PC-3 (cell line): ENCODE results near the gene CHML. TPM values are rescaled to one million over a fixed set of nuclear protein-coding genes. Genes with fewer than 3 reads are reported as not detected.
"Not testable (repeated sequence)": the region's sequence is repeated elsewhere in the genome, so short reads cannot be mapped to it uniquely, and the experiment has no call there.

Experiments used
- ATAC-seq: fragments of 200-7000 bp; cut with Tn5 transposase; 2 replicates; pipeline ENCODE4 v1.9.1; 2020; ENCODE audit warnings: mild to moderate bottlenecking, moderate library complexity
- BruUV-seq: library from RNA; stranded (reverse); fragments of 400-500 nt; replicated peaks from 2 replicates; lab custom pipeline; 2021; lab: Mats Ljungman, UMichigan
- CTCF ChIA-PET: fragments of 300-600 bp; sonication (Branson Sonifier 250); formaldehyde crosslinking; loops from one replicate; lab custom pipeline; 2022; ENCODE audit warnings: antibody characterized with exemption; lab: Charles Lee
- POLR2A ChIA-PET: fragments of 300-600 bp; sonication (Branson Sonifier 250); formaldehyde crosslinking; loops from one replicate; lab custom pipeline; 2022; ENCODE audit warnings: antibody characterized with exemption; ENCODE audit not compliant: unreplicated experiment; lab: Charles Lee
- DNase-seq: peaks from one replicate; pipeline ENCODE4 v3.0.0-alpha.2; 2015
- H2AFZ ChIP-seq: fragments of 300-600 bp; sonication (generic); 2 replicates; pipeline ENCODE4 v1.6.0; 2016; ENCODE audit warnings: antibody characterized with exemption, low read length
- H3F3A ChIP-seq: fragments of 300-600 bp; sonication (generic); one replicate; pipeline ENCODE4 v1.6.0; 2017; ENCODE audit warnings: antibody characterized with exemption, low read length, control low read depth, mild to moderate bottlenecking; ENCODE audit not compliant: unreplicated experiment
- H3K27ac ChIP-seq: fragments of 300-600 bp; sonication (generic); 2 replicates; pipeline ENCODE4 v1.5.1; 2016; ENCODE audit warnings: mild to moderate bottlenecking, low read length
- H3K27me3 ChIP-seq: fragments of 300-600 bp; sonication (generic); 2 replicates; pipeline ENCODE4 v1.6.1; 2016; ENCODE audit warnings: low read length, mixed read lengths
- H3K36me3 ChIP-seq: fragments of 300-600 bp; sonication (generic); 2 replicates; pipeline ENCODE4 v1.6.1; 2016; ENCODE audit warnings: low read depth, mixed run types, low read length, mixed read lengths
- H3K4me1 ChIP-seq: fragments of 300-600 bp; sonication (generic); 2 replicates; pipeline ENCODE4 v1.5.1; 2016; ENCODE audit warnings: low read length; ENCODE audit not compliant: insufficient read depth
- H3K4me2 ChIP-seq: fragments of 300-600 bp; sonication (generic); 2 replicates; pipeline ENCODE4 v1.6.0; 2016; ENCODE audit warnings: low read length
- H3K4me3 ChIP-seq: fragments of 300-600 bp; sonication (generic); 2 replicates; pipeline ENCODE4 v1.5.1; 2016; ENCODE audit warnings: mild to moderate bottlenecking, low read length, mixed read lengths
- H3K79me2 ChIP-seq: fragments of 300-600 bp; sonication (generic); 2 replicates; pipeline ENCODE4 v1.6.1; 2017; ENCODE audit warnings: low read length, mixed read lengths
- H3K9ac ChIP-seq: fragments of 300-600 bp; sonication (generic); 2 replicates; pipeline ENCODE4 v1.6.0; 2016; ENCODE audit warnings: mild to moderate bottlenecking, low read length
- H3K9me2 ChIP-seq: fragments of 300-600 bp; sonication (generic); replicated peaks from 2 replicates; pipeline ENCODE4 v1.6.1; 2016; ENCODE audit warnings: mixed run types, low read length, mixed read lengths
- H3K9me3 ChIP-seq: fragments of 300-600 bp; sonication (generic); 2 replicates; pipeline ENCODE4 v1.6.1; 2016; ENCODE audit warnings: low read length, mixed read lengths
- H4K20me1 ChIP-seq: fragments of 300-600 bp; sonication (generic); 2 replicates; pipeline ENCODE4 v1.6.1; 2016; ENCODE audit warnings: low read length, mixed read lengths
- EZH2 ChIP-seq: fragments of 300-600 bp; sonication (generic); IDR thresholded peaks from one replicate; pipeline ENCODE4 v1.6.1; 2017; ENCODE audit warnings: antibody characterized with exemption, mild to moderate bottlenecking, low read length; ENCODE audit not compliant: unreplicated experiment
- EZH2phosphoT487 ChIP-seq: fragments of 300-600 bp; sonication (generic); IDR thresholded peaks from 2 replicates; pipeline ENCODE4 v1.6.1; 2018; ENCODE audit warnings: mild to moderate bottlenecking, antibody characterized with exemption, low read length, borderline replicate concordance
- intact Hi-C: fragments of 100-400 bp; cut with micrococcal nuclease; formaldehyde crosslinking; loops from 2 replicates; pipeline ENCODE4 v1.9.0; 2023
- total RNA-seq: library from RNA; depleted of rRNA; stranded (reverse); fragments of >200 nt; gene quantifications from 2 replicates; pipeline ENCODE4 v1.2.3, GENCODE V29; 2014
- TF ChIP-seq, protein P1 (sequence below): fragments of 300-600 bp; sonication (generic); conservative IDR thresholded peaks from 2 replicates; pipeline ENCODE4 v1.5.1; 2017; ENCODE audit warnings: antibody characterized with exemption, low read depth, mild to moderate bottlenecking, low read length

The CHML gene
- total RNA-seq, 1 experiment from 2014 or later: 68.6 TPM

DNA sequence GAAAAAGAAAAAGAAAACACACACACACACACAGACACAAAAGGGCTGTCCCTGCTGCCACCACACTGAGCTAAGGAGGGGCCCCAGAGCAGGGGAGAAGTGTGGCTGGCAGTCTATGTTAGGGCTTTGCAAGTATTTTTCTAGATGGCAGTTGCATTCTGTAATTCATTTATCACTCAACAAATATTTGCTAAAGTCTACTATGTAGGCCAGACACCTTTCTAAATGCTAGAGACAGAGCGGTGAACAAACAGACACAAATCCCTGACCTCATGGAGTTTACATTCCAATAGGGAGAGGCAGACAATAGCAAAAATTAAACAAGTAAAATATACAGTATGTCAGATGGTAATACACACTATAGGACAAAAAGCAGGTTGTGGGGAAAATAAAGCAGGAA lies 32.1 kb upstream of the CHML start:
- Histone ChIP-seq H4K20me1 (no peaks in the 10 kb centered on the region), H3K9me3 (no peaks in the 10 kb centered on the region), H3K4me3 (no peak overlapping the region), H3K27me3 (no peaks in the 10 kb centered on the region), H3K4me1 (0 out of 2 replicates have a peak, but pooled peaks cover 6% of the 10 kb centered on the region), H3K79me2 (no peaks in the 10 kb centered on the region), H3F3A (no peaks in the 10 kb centered on the region), H3K4me2 (no peak overlapping the region), H2AFZ (no peak overlapping the region), H3K36me3 (no peaks in the 10 kb centered on the region), H3K9ac (no peak overlapping the region), H3K9me2 (no peaks in the 10 kb centered on the region), H3K27ac (no peak overlapping the region)
- no TSS peak for BruUV-seq
- ChIA-PET POLR2A (no interaction called here), CTCF (no interaction called here)
- DNase-seq (peak; percentile 34), ATAC-seq (peak; percentile 38)
- no peak for TF ChIP-seq EZH2phosphoT487
- TF ChIP-seq, protein P1, sequence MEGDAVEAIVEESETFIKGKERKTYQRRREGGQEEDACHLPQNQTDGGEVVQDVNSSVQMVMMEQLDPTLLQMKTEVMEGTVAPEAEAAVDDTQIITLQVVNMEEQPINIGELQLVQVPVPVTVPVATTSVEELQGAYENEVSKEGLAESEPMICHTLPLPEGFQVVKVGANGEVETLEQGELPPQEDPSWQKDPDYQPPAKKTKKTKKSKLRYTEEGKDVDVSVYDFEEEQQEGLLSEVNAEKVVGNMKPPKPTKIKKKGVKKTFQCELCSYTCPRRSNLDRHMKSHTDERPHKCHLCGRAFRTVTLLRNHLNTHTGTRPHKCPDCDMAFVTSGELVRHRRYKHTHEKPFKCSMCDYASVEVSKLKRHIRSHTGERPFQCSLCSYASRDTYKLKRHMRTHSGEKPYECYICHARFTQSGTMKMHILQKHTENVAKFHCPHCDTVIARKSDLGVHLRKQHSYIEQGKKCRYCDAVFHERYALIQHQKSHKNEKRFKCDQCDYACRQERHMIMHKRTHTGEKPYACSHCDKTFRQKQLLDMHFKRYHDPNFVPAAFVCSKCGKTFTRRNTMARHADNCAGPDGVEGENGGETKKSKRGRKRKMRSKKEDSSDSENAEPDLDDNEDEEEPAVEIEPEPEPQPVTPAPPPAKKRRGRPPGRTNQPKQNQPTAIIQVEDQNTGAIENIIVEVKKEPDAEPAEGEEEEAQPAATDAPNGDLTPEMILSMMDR: no peak
- intact Hi-C loops: no loop called here

DNA sequence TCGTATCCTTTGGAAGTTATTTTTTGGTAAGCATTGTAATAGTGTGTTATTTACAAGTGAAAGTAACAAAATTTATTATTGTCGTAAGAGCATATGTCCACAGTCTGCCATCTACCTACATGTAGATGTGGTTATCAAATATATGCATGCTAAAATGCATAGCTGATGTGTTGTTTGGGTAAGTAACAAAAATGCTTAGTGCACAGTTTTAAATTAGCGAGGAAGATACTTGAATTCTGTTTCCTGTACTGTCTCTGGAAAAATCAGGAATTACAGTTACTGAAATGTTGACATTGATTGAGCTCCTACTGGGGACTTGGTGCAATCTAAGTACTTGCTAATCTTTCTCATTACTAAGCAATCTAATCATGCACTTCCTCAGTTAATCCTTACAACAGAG lies 26.2 kb upstream of the CHML start:
- Histone ChIP-seq H3K4me2 (no peak overlapping the region), H3K36me3 (no peaks in the 10 kb centered on the region), H3K79me2 (no peaks in the 10 kb centered on the region), H4K20me1 (no peaks in the 10 kb centered on the region), H3K9me3 (no peaks in the 10 kb centered on the region), H3K4me3 (no peak overlapping the region), H3F3A (no peaks in the 10 kb centered on the region), H2AFZ (no peak overlapping the region), H3K27ac (no peak overlapping the region), H3K27me3 (no peaks in the 10 kb centered on the region), H3K4me1 (0 out of 2 replicates have a peak, but pooled peaks cover 6% of the 10 kb centered on the region), H3K9me2 (no peaks in the 10 kb centered on the region), H3K9ac (no peak overlapping the region)
- ChIA-PET CTCF (no interaction called here), POLR2A (no interaction called here)
- no peak for ATAC-seq
- BruUV-seq: no TSS peak
- DNase-seq: no peak
- intact Hi-C loops: no loop called here
- TF ChIP-seq EZH2 (no peak), EZH2phosphoT487 (no peak)
- TF ChIP-seq, protein P1: no peak

DNA sequence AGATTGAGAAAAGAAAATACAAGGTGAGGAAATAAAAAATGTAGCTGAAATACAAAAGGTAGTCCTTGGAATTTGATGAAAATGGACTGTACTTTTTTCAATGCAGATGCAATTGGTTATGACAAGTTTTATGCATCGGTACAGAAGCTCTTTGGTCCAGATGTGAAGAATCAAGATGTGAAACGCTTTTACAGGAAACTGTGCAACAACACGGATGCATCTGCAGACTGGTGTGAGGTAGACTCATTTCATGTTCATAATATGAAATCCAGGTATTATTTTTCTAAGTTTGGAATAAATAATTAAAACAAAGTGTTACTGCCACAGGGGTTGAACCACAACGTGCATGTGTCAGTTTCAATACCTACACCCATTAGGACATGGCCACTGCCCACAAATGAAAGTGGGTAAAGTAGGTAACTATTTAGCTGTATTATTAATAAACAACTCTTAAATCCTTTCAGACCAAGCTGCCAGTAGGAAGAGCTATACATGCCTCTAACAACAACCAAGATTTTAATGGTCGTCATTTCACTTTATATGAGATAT lies 20.3 kb upstream of the CHML start:
- TF ChIP-seq EZH2: no peak
- TF ChIP-seq, protein P1: no peak
- TF ChIP-seq EZH2phosphoT487: no peak
- Histone ChIP-seq H3K9ac (no peak overlapping the region), H3K9me2 (no peaks in the 10 kb centered on the region), H3F3A (no peaks in the 10 kb centered on the region), H3K4me2 (no peak overlapping the region), H2AFZ (no peak overlapping the region), H3K79me2 (no peaks in the 10 kb centered on the region), H3K27ac (no peak overlapping the region), H3K4me3 (no peak overlapping the region), H3K27me3 (no peaks in the 10 kb centered on the region), H4K20me1 (no peaks in the 10 kb centered on the region), H3K4me1 (peaks cover 18% of the 10 kb centered on the region), H3K9me3 (no peaks in the 10 kb centered on the region), H3K36me3 (no peaks in the 10 kb centered on the region)
- DNase-seq: no peak
- no TSS peak for BruUV-seq
- POLR2A ChIA-PET: no interaction called here
- CTCF ChIA-PET: no interaction called here
- ATAC-seq: no peak
- intact Hi-C loops: no loop called here

DNA sequence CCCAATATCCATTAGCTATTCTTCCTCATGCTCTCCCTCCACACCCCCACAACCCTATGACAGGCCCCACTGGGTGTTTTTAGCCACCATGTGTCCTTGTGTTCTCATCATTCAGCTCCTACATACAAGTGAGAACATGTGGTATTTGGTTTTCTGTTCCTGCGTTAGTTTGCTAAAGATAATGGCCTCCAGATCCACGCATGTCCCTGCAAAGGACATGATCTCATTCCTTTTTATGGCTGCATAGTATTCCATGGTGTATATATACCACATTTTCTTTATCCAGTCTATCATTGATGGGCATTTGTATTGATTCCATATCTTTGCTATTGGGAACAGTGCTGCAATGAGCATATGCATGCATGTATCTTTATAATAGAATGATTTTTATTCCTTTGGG lies 18.8 kb upstream of the CHML start:
- CTCF ChIA-PET, intact Hi-C loops: not testable (repeated sequence)

More for the DNA sequence above, 18.8 kb upstream of the CHML start:
- H2AFZ ChIP-seq, POLR2A ChIA-PET, H3F3A ChIP-seq, H3K4me3 ChIP-seq, DNase-seq, H4K20me1 ChIP-seq, H3K36me3 ChIP-seq, H3K9me2 ChIP-seq, H3K79me2 ChIP-seq, H3K9ac ChIP-seq, BruUV-seq, H3K9me3 ChIP-seq, ATAC-seq, H3K27me3 ChIP-seq: not testable (repeated sequence)
- Histone ChIP-seq H3K4me1 (peaks cover 33% of the 10 kb centered on the region), H3K4me2 (peak overlapping the region; percentile 27), H3K27ac (peak overlapping the region; percentile 26)
